HAP-1 (cell line): ENCODE data around the gene TSHZ2.

Experiments used
- DNase-seq, 2 experiments: peaks; one replicate each; pipeline ENCODE4 v3.0.0-alpha.2; 2016 to 2020; ENCODE audit warnings: low spot score in 2 of 2
- H3K27me3 ChIP-seq: fragments of 250-450 bp; sonication (Bioruptor Pico); 2 replicates; pipeline ENCODE4 v1.5.1; 2020; ENCODE audit warnings: low read depth, mild to moderate bottlenecking, moderate library complexity
- H3K36me3 ChIP-seq: fragments of 250-450 bp; sonication (Bioruptor Pico); replicated peaks from 2 replicates; pipeline ENCODE4 v1.5.1; 2020; ENCODE audit warnings: mild to moderate bottlenecking
- H3K4me1 ChIP-seq: fragments of 250-450 bp; sonication (Bioruptor Pico); 2 replicates; pipeline ENCODE4 v1.5.1; 2020; ENCODE audit warnings: mild to moderate bottlenecking
- H3K4me3 ChIP-seq: fragments of 250-450 bp; sonication (Bioruptor Pico); 2 replicates; pipeline ENCODE4 v1.5.1; 2020; ENCODE audit warnings: mild to moderate bottlenecking, moderate library complexity
- H3K9me3 ChIP-seq: fragments of 250-450 bp; sonication (Bioruptor Pico); 2 replicates; pipeline ENCODE4 v1.5.1; 2020; ENCODE audit warnings: mild to moderate bottlenecking, moderate library complexity
- in situ Hi-C: fragments of 300-500 bp; cut with MboI; formaldehyde crosslinking; loops from 3 replicates; pipeline ENCODE4 v1.14.3; 2020; ENCODE audit warnings: low sequenced_read_pairs, inconsistent platforms, mixed read lengths

TSHZ2 gene

GRCh38 chr20:53057579-53057978, 85.4 kb downstream of the TSHZ2 start:
- H3K36me3 ChIP-seq: no peaks in the 10 kb centered on the region
- no peaks in the 10 kb centered on the region for H3K4me1 ChIP-seq
- no peaks in the 10 kb centered on the region for H3K9me3 ChIP-seq
- in situ Hi-C loops: no loop called here
- H3K27me3 ChIP-seq: no peaks in the 10 kb centered on the region
- no peak for DNase-seq
- H3K4me3 ChIP-seq: no peak overlapping the region

- in situ Hi-C loops: no loop called here
- peak; percentile 3 to 14 for DNase-seq
- H3K27me3 ChIP-seq: peaks cover 5% of the 10 kb centered on the region; the same call in 1 of the 2 replicates
Measured at GRCh38 chr20:53059848-53060247, 87.7 kb downstream of the TSHZ2 start.

GRCh38 chr20:53061192-53062108, 89.3 kb downstream of the TSHZ2 start:
- Histone ChIP-seq H3K9me3 (no peaks in the 10 kb centered on the region), H3K4me3 (no peak overlapping the region), H3K36me3 (no peaks in the 10 kb centered on the region), H3K4me1 (no peaks in the 10 kb centered on the region), H3K27me3 (peaks cover 5% of the 10 kb centered on the region; the same call in 1 of the 2 replicates)
- in situ Hi-C loops: no loop called here
- no peak for DNase-seq

More at GRCh38 chr20:53059848-53060247, 87.7 kb downstream of the TSHZ2 start:
- Histone ChIP-seq H3K36me3 (no peaks in the 10 kb centered on the region), H3K4me3 (no peak overlapping the region), H3K9me3 (no peaks in the 10 kb centered on the region), H3K4me1 (no peaks in the 10 kb centered on the region)

- H3K9me3 ChIP-seq: no peaks in the 10 kb centered on the region
- no peaks in the 10 kb centered on the region for H3K36me3 ChIP-seq
- in situ Hi-C loops: no loop called here
- H3K27me3 ChIP-seq: peaks cover 5% of the 10 kb centered on the region; the same call in 1 of the 2 replicates
- no peak for DNase-seq
- no peak overlapping the region for H3K4me3 ChIP-seq
- no peaks in the 10 kb centered on the region for H3K4me1 ChIP-seq
Measured at GRCh38 chr20:53064935-53065334, 92.8 kb downstream of the TSHZ2 start.

- Histone ChIP-seq H3K9me3 (no peaks in the 10 kb centered on the region), H3K27me3 (peaks cover 18% of the 10 kb centered on the region), H3K4me3 (no peak overlapping the region), H3K4me1 (no peaks in the 10 kb centered on the region), H3K36me3 (no peaks in the 10 kb centered on the region)
- in situ Hi-C loops: no loop called here
- DNase-seq: no peak
Measured at GRCh38 chr20:53068241-53068640, 96.1 kb downstream of the TSHZ2 start.

- no peak for DNase-seq
- in situ Hi-C loops: no loop called here
Measured at GRCh38 chr20:53069132-53069531, 97.0 kb downstream of the TSHZ2 start.

GRCh38 chr20:53070224-53070623, 98.1 kb downstream of the TSHZ2 start:
- Histone ChIP-seq H3K9me3 (no peaks in the 10 kb centered on the region), H3K27me3 (peaks cover 13% of the 10 kb centered on the region), H3K4me3 (no peak overlapping the region), H3K4me1 (no peaks in the 10 kb centered on the region), H3K36me3 (no peaks in the 10 kb centered on the region)
- no peak for DNase-seq
- in situ Hi-C loops: no loop called here

More at GRCh38 chr20:53069132-53069531, 97.0 kb downstream of the TSHZ2 start:
- Histone ChIP-seq H3K9me3 (no peaks in the 10 kb centered on the region), H3K36me3 (no peaks in the 10 kb centered on the region), H3K4me1 (no peaks in the 10 kb centered on the region), H3K4me3 (no peak overlapping the region), H3K27me3 (peaks cover 15% of the 10 kb centered on the region)

GRCh38 chr20:53070706-53071392, 98.7 kb downstream of the TSHZ2 start:
- H3K4me3 ChIP-seq: no peak overlapping the region
- H3K27me3 ChIP-seq: peaks cover 13% of the 10 kb centered on the region
- H3K9me3 ChIP-seq: no peaks in the 10 kb centered on the region
- no peaks in the 10 kb centered on the region for H3K36me3 ChIP-seq
- no peak for DNase-seq
- no peaks in the 10 kb centered on the region for H3K4me1 ChIP-seq
- in situ Hi-C loops: no loop called here

- Histone ChIP-seq H3K4me1 (no peaks in the 10 kb centered on the region), H3K4me3 (no peak overlapping the region), H3K27me3 (peaks cover 13% of the 10 kb centered on the region), H3K9me3 (no peaks in the 10 kb centered on the region), H3K36me3 (no peaks in the 10 kb centered on the region)
- no peak for DNase-seq
- in situ Hi-C loops: no loop called here
Measured at GRCh38 chr20:53071833-53072232, 99.7 kb downstream of the TSHZ2 start.

- no peak for DNase-seq
- no peaks in the 10 kb centered on the region for H3K9me3 ChIP-seq
- peaks cover 13% of the 10 kb centered on the region for H3K27me3 ChIP-seq
- in situ Hi-C loops: no loop called here
- no peak overlapping the region for H3K4me3 ChIP-seq
- no peaks in the 10 kb centered on the region for H3K4me1 ChIP-seq
- H3K36me3 ChIP-seq: no peaks in the 10 kb centered on the region
Measured at GRCh38 chr20:53072923-53073579, 100.9 kb downstream of the TSHZ2 start.

- Histone ChIP-seq H3K9me3 (no peaks in the 10 kb centered on the region), H3K4me3 (no peak overlapping the region), H3K4me1 (no peaks in the 10 kb centered on the region), H3K36me3 (no peaks in the 10 kb centered on the region), H3K27me3 (peaks cover 13% of the 10 kb centered on the region)
- no peak for DNase-seq
- in situ Hi-C loops: no loop called here
Measured at GRCh38 chr20:53073636-53074415, 101.7 kb downstream of the TSHZ2 start.

GRCh38 chr20:53074811-53075314, 102.7 kb downstream of the TSHZ2 start:
- in situ Hi-C loops: no loop called here
- no peaks in the 10 kb centered on the region for H3K4me1 ChIP-seq
- no peak overlapping the region for H3K4me3 ChIP-seq
- H3K9me3 ChIP-seq: no peaks in the 10 kb centered on the region
- DNase-seq: no peak
- peaks cover 13% of the 10 kb centered on the region for H3K27me3 ChIP-seq
- H3K36me3 ChIP-seq: no peaks in the 10 kb centered on the region

GRCh38 chr20:53076668-53077067, 104.5 kb downstream of the TSHZ2 start:
- H3K27me3 ChIP-seq: no peaks in the 10 kb centered on the region
- in situ Hi-C loops: no loop called here
- DNase-seq: no peak
- no peaks in the 10 kb centered on the region for H3K9me3 ChIP-seq
- H3K4me1 ChIP-seq: no peaks in the 10 kb centered on the region
- no peak overlapping the region for H3K4me3 ChIP-seq
- H3K36me3 ChIP-seq: no peaks in the 10 kb centered on the region
